Measurements from ENCODE around the gene SLC1A2. TPM values are rescaled to one million over a fixed set of nuclear protein-coding genes. Genes with fewer than 3 reads are reported as not detected.

Gene SLC1A2
- total RNA-seq, 4 donors from 2014 or later = 0.84 to 2.1 (median 1.2) TPM

DNA sequence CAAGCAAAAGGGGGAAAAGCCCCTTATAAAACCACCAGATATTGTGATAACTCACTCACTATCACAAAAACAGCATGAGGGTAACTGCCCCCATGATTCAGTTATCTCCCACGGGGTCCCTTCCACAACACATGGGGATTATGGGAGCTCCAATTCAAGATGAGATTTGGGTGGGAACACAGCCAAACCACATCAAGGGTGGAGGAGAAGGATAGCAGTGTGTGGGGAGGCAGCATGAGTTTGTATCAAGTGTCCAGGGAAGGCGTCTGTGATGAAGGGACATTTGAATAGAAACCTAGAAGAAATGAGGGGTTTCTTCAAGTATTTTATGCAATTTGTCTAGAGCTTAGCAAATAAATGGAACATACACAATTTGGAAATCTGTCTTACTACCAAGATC lies 98.2 kb downstream of the SLC1A2 start:
- no peak for DNase-seq (ENCODE audit: low spot score in 2 of 2)
- TF ChIP-seq, protein P1, sequence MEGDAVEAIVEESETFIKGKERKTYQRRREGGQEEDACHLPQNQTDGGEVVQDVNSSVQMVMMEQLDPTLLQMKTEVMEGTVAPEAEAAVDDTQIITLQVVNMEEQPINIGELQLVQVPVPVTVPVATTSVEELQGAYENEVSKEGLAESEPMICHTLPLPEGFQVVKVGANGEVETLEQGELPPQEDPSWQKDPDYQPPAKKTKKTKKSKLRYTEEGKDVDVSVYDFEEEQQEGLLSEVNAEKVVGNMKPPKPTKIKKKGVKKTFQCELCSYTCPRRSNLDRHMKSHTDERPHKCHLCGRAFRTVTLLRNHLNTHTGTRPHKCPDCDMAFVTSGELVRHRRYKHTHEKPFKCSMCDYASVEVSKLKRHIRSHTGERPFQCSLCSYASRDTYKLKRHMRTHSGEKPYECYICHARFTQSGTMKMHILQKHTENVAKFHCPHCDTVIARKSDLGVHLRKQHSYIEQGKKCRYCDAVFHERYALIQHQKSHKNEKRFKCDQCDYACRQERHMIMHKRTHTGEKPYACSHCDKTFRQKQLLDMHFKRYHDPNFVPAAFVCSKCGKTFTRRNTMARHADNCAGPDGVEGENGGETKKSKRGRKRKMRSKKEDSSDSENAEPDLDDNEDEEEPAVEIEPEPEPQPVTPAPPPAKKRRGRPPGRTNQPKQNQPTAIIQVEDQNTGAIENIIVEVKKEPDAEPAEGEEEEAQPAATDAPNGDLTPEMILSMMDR (IDR thresholded peaks at IDR 0.05) = no peak
- no peak for TF ChIP-seq POLR2A (IDR thresholded peaks at IDR 0.05)
- 78 to 83% methylated on average over 2 of the region's 2 CpGs for WGBS, 2 donors
- no peak overlapping the region for H3K4me3 ChIP-seq (ENCODE audit: low read depth, poor library complexity, severe bottlenecking)
- intact Hi-C loops (cut with DNase I; ENCODE audit: low total_unique reads) = no loop called here

DNA sequence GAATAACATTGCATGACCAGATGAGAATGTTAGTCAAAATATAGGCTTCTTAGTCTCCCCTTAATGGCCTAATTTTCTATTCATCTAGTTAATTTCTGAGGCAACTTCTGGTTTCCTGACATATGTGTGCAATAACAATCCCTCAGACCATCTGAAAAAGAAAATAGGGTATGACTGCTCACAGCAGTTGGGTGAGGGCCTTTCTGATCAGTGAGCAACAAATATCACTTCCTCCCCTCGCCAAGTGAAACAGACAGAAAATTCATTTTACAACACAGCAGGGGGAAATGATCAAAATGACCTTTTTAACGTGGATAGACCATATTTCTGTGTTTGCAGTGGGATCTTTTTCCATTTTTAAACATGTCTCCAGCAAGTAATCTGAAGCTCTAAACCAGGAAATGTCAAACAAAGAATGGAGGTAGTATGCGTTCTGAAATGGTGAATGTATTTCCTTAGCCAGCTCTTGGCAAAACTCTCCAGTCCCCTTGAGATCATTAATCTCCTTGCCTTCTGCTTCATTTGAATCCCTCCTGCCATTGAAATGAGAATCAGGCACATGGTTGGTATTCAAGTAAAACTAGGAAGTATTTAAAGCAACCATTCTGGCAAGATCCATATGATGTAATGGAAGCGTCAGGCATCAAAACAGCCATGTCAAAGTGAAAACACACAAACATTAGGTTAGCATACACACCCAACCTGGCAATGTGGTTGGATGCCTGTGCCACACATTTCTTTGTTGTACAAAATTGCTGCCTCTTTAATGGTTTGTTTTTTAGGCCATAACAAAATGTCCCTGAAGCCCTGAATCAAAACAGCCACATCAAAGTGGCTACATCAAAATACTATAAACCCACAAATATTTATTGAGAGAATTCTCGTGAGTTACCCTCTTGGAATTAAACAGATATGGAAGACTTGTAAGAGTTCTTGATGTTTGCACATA lies 100.1 kb downstream of the SLC1A2 start:
- no peak overlapping the region for H3K4me3 ChIP-seq (ENCODE audit: low read depth, poor library complexity, severe bottlenecking)
- TF ChIP-seq POLR2A (IDR thresholded peaks at IDR 0.05) = no peak
- TF ChIP-seq, protein P1 (IDR thresholded peaks at IDR 0.05) = no peak
- 67 to 68% methylated on average over 5 of the region's 5 CpGs for WGBS, 2 donors
- intact Hi-C loops (cut with DNase I; ENCODE audit: low total_unique reads) = no loop called here
- DNase-seq (ENCODE audit: low spot score in 2 of 2) = no peak

DNA sequence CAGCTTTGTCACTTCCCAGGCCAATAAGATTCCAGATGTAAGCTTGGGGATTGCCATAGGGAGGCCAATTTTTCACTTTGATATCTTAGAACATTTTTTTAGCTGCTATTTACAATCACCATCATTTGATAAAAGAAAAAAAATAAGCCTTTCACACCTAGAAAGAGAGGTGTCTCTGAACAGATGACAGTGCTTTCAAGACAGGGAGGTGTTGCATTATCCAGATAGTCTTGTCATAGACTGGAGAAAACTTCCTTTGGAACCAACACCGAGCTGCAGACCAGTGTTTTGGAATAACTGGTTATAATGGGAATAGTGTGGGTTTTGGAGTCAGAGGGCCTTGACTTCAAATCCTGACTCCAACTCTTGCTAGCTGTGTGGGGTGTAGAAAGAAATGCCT lies 101.0 kb downstream of the SLC1A2 start:
- H3K4me3 ChIP-seq (ENCODE audit: low read depth, poor library complexity, severe bottlenecking) = no peak overlapping the region
- 96 to 100% methylated on average over 1 of the region's 1 CpG for WGBS, 2 donors
- TF ChIP-seq, protein P1 (IDR thresholded peaks at IDR 0.05) = no peak
- no peak for TF ChIP-seq POLR2A (IDR thresholded peaks at IDR 0.05)
- no peak for DNase-seq (ENCODE audit: low spot score in 2 of 2)
- intact Hi-C loops (cut with DNase I; ENCODE audit: low total_unique reads) = no loop called here

DNA sequence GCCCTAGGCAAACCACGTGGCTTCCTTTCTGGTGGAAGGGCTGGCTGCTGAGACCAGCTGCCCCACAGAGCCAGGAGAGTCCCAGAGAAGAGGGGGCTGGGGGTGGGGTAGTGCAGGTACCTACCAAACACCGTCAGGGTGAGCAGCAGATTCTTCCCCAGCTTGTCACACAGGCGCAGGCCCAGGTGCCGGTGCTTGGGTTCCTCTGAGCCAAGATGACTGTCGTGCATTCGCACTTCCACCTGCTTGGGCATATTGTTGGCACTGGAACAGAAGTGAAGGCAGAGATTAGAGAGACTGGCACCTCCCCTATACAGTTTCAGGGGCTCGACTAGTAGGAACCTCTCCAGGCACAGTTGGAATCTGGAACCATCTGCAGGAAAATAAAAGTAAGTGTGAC lies 102.1 kb downstream of the SLC1A2 start:
- intact Hi-C loops (cut with DNase I; ENCODE audit: low total_unique reads) = no loop called here
- TF ChIP-seq, protein P1 (IDR thresholded peaks at IDR 0.05) = no peak
- no peak for TF ChIP-seq POLR2A (IDR thresholded peaks at IDR 0.05)
- WGBS, 2 donors = 86 to 94% methylated on average over 7 of the region's 7 CpGs
- no peak overlapping the region for H3K4me3 ChIP-seq (ENCODE audit: low read depth, poor library complexity, severe bottlenecking)
- DNase-seq (ENCODE audit: low spot score in 2 of 2) = no peak

DNA sequence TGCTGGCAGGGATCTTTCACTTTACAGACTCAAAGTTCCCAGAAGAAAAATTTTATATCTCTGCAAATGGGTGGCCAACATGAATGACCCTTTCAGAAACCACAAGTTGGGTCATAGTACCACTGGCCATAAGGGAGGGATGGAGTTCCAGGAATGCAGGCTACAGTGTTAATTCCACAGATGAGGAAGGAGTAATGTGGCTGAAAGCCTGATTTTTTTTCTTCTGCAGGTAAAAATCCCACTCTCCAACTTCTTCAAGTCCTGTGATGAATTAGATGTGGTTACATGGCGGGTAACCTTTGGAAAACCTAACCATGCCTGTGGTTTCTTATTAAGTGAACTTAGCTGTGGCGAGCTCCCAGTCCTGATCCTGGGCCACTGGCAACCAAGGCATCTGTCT lies 103.2 kb downstream of the SLC1A2 start:
- intact Hi-C loops (cut with DNase I; ENCODE audit: low total_unique reads) = no loop called here
- H3K4me3 ChIP-seq (ENCODE audit: low read depth, poor library complexity, severe bottlenecking) = no peak overlapping the region
- DNase-seq (ENCODE audit: low spot score in 2 of 2) = no peak
- 88 to 95% methylated on average over 2 of the region's 2 CpGs for WGBS, 2 donors
- TF ChIP-seq, protein P1 (IDR thresholded peaks at IDR 0.05) = no peak
- TF ChIP-seq POLR2A (IDR thresholded peaks at IDR 0.05) = no peak

Measured in lower leg skin (tissue), 4 donors.